HepG2 (cell line): ENCODE measurements around the gene ATP2B3. TPM values are rescaled to one million over a fixed set of nuclear protein-coding genes. Genes with fewer than 3 reads are reported as not detected.

Experiments
- ATAC-seq: fragments of 200-7000 bp; cut with Tn5 transposase; 3 replicates; pipeline ENCODE4 v1.9.1; 2020; ENCODE audit warnings: mild to moderate bottlenecking, moderate library complexity
- BruUV-seq: library from RNA; stranded (reverse); fragments of 400-500 nt; replicated peaks from 2 replicates; lab custom pipeline; 2021; lab: Mats Ljungman, UMichigan
- CTCF ChIA-PET: fragments of 300-600 bp; formaldehyde crosslinking; extraction: SDS; loops from one replicate; lab custom pipeline; 2021; ENCODE audit warnings: low total read pairs, inconsistent platforms, low intra/inter-chr PET ratio; lab: Yijun Ruan, JAX
- POLR2A ChIA-PET: fragments of 350-600 bp; sonication (Branson Sonifier 250); formaldehyde crosslinking; loops from one replicate; lab custom pipeline; 2020; ENCODE audit warnings: antibody characterized with exemption, inconsistent platforms; lab: Yijun Ruan, JAX
- DNase-seq: peaks from one replicate; pipeline ENCODE4 v3.0.0-alpha.2; 2015; ENCODE audit warnings: low spot score
- FAIRE-seq: peaks from 3 replicates; lab custom pipeline; 2011; peaks lifted over from hg19 to GRCh38; lab: Jason Lieb, UNC
- H2AFZ ChIP-seq: one replicate; pipeline ENCODE4 v1.6.1; 2011; ENCODE audit warnings: low read length, inconsistent platforms
- H3K27ac ChIP-seq: fragments of 300-600 bp; 3 replicates; pipeline ENCODE4 v1.8.0; 2011; ENCODE audit warnings: mixed run types, mild to moderate bottlenecking, mixed read lengths, low read length, inconsistent platforms; ENCODE audit not compliant: insufficient read depth; ENCODE audit errors: extremely low read length
- H3K27me3 ChIP-seq, 2 experiments: fragments of 200-600 bp in 1 of 2; 2 replicates in 1 of 2; 3 replicates in 1 of 2; pipeline versions ENCODE4 v1.6.0 to v1.8.0; 2011; ENCODE audit warnings: low read length in 2 of 2, mild to moderate bottlenecking in 2 of 2, moderate library complexity in 2 of 2, inconsistent platforms in 1 of 2; ENCODE audit not compliant: insufficient read depth in 2 of 2, control insufficient read depth in 1 of 2
- H3K36me3 ChIP-seq, 2 experiments: fragments of 200-600 bp in 1 of 2; replicated peaks in 1 of 2; 2 replicates in 1 of 2; 3 replicates in 1 of 2; pipeline versions ENCODE4 v1.5.1 to v1.8.0; 2011; ENCODE audit warnings: low read length in 2 of 2, inconsistent platforms in 1 of 2; ENCODE audit not compliant: insufficient read depth in 2 of 2, control insufficient read depth in 1 of 2
- H3K4me1 ChIP-seq: 2 replicates; pipeline ENCODE4 v1.5.1; 2012; ENCODE audit warnings: low read length, inconsistent platforms; ENCODE audit not compliant: insufficient read depth
- H3K4me2 ChIP-seq: 2 replicates; pipeline ENCODE4 v1.6.0; 2011; ENCODE audit warnings: low read depth, low read length, inconsistent platforms
- H3K4me3 ChIP-seq, 3 experiments: fragments of 200-600 bp in 1 of 3; sonication (generic), shearing (Covaris generic) in 1 of 3; replicated peaks in 1 of 3; 2 replicates each; pipeline ENCODE4 v1.5.1; 2011 to 2016; ENCODE audit warnings: low read length in 3 of 3, inconsistent platforms in 2 of 3, low read depth in 2 of 3, mild to moderate bottlenecking in 2 of 3, control low read depth in 1 of 3, mixed read lengths in 1 of 3; ENCODE audit not compliant: insufficient read depth in 1 of 3
- H3K79me2 ChIP-seq: one replicate; pipeline ENCODE4 v1.6.1; 2011; ENCODE audit warnings: low read length, inconsistent platforms; ENCODE audit not compliant: insufficient read depth
- H3K9ac ChIP-seq: 2 replicates; pipeline ENCODE4 v1.6.0; 2011; ENCODE audit warnings: mild to moderate bottlenecking, low read depth, low read length, inconsistent platforms; ENCODE audit not compliant: insufficient read depth
- H3K9me3 ChIP-seq: 2 replicates; pipeline ENCODE4 v1.5.1; 2012; ENCODE audit warnings: mild to moderate bottlenecking, low read length
- H4K20me1 ChIP-seq: 2 replicates; pipeline ENCODE4 v1.6.0; 2011; ENCODE audit warnings: inconsistent platforms, mild to moderate bottlenecking, low read length, moderate library complexity; ENCODE audit not compliant: insufficient read depth
- BRCA1 ChIP-seq: sonication (generic); formaldehyde crosslinking; IDR thresholded peaks from 2 replicates; pipeline ENCODE4 v1.4.0; 2020; ENCODE audit warnings: missing genetic modification reagents
- MYNN ChIP-seq: sonication (generic); formaldehyde crosslinking; IDR thresholded peaks from 2 replicates; pipeline ENCODE4 v1.4.0; 2020; ENCODE audit warnings: mild to moderate bottlenecking, low read depth, missing genetic modification reagents
- SP140L ChIP-seq: sonication (generic); formaldehyde crosslinking; IDR thresholded peaks from 2 replicates; pipeline ENCODE4 v1.4.0; 2020; ENCODE audit warnings: missing genetic modification reagents, borderline replicate concordance
- TARDBP ChIP-seq: sonication (generic); formaldehyde crosslinking; IDR thresholded peaks from 2 replicates; pipeline ENCODE4 v1.8.0; 2022; ENCODE audit warnings: mild to moderate bottlenecking, missing genetic modification reagents
- ZBTB3 ChIP-seq: sonication (generic); formaldehyde crosslinking; IDR thresholded peaks from 2 replicates; pipeline ENCODE4 v1.4.0; 2020; ENCODE audit warnings: low read depth, mild to moderate bottlenecking, moderate library complexity, missing genetic modification reagents, borderline replicate concordance
- ZFP1 ChIP-seq: IDR thresholded peaks from 2 replicates; pipeline ENCODE4 v1.6.1; 2016
- ZNF143 ChIP-seq: sonication (generic); formaldehyde crosslinking; IDR thresholded peaks from 2 replicates; pipeline ENCODE4 v1.4.0; 2020; ENCODE audit warnings: missing genetic modification reagents
- ZNF607 ChIP-seq: sonication (generic); formaldehyde crosslinking; IDR thresholded peaks from 2 replicates; pipeline ENCODE4 v1.5.1; 2020; ENCODE audit warnings: missing genetic modification reagents, mild to moderate bottlenecking, borderline replicate concordance
- WGBS: methylation state at CpG from one replicate; pipeline ENCODE4 v1.1.6; 2017; ENCODE audit warnings: low lambda C conversion rate; 5-methylcytosine and 5-hydroxymethylcytosine counted together
- in situ Hi-C: cut with HindIII; loops from 2 replicates; pipeline ENCODE4 v1.10.0; 2017; ENCODE audit warnings: low pct_unique_long_range_greater_than_20kb; ENCODE audit not compliant: extremely low pct_ligation_motif_present
- intact Hi-C: fragments of 100-400 bp; cut with micrococcal nuclease; formaldehyde crosslinking; loops from one replicate; pipeline ENCODE4 v1.10.0; 2022; ENCODE audit not compliant: unreplicated experiment
- polyA plus RNA-seq, 8 experiments: library from polyadenylated mRNA; depleted of rRNA in 3 of 8; stranded (reverse) in 7 of 8; unstranded in 1 of 8; fragments of >200 nt; fragmentation: Illumina TruSeq in 4 of 8; extraction: Trizol in 4 of 8; gene quantifications; 2 replicates each; pipeline versions ENCODE4 v1.2.1 to v1.2.3, GENCODE V29; 2011 to 2016; ENCODE audit warnings: low read depth in 4 of 8, missing spikeins in 1 of 8, mixed read lengths in 1 of 8; ENCODE audit not compliant: insufficient read depth in 1 of 8
- total RNA-seq, 5 experiments: library from RNA; depleted of rRNA; stranded (reverse); fragments of >200 nt; fragmentation: Illumina TruSeq; extraction: Trizol; gene quantifications; 2 replicates each; pipeline ENCODE4 v1.2.3, GENCODE V29; 2016; ENCODE audit warnings: low read depth in 1 of 5
- TF ChIP-seq, protein P1 (sequence below): sonication (generic); formaldehyde crosslinking; IDR thresholded peaks from 2 replicates; pipeline ENCODE4 v1.4.0; 2020; ENCODE audit warnings: missing genetic modification reagents; ENCODE audit errors: not compliant biosample characterization
- TF ChIP-seq, protein P2 (sequence below): sonication (generic); formaldehyde crosslinking; IDR thresholded peaks from 2 replicates; pipeline ENCODE4 v1.4.0; 2020; ENCODE audit warnings: missing genetic modification reagents
- TF ChIP-seq, protein P3 (sequence below): sonication (generic); formaldehyde crosslinking; IDR thresholded peaks from 2 replicates; pipeline ENCODE4 v1.8.1; 2023; ENCODE audit warnings: missing genetic modification reagents, inconsistent platforms, borderline replicate concordance
- TF ChIP-seq, protein P4 (sequence below): sonication (generic); formaldehyde crosslinking; IDR thresholded peaks from 2 replicates; pipeline ENCODE4 v1.4.0; 2020; ENCODE audit warnings: missing genetic modification reagents

Gene ATP2B3
- total and polyA plus RNA-seq, 2 of the 13 experiments (the other 11 are each of a cell fraction or from before 2014, with no cell fraction given), result not detected

DNA sequence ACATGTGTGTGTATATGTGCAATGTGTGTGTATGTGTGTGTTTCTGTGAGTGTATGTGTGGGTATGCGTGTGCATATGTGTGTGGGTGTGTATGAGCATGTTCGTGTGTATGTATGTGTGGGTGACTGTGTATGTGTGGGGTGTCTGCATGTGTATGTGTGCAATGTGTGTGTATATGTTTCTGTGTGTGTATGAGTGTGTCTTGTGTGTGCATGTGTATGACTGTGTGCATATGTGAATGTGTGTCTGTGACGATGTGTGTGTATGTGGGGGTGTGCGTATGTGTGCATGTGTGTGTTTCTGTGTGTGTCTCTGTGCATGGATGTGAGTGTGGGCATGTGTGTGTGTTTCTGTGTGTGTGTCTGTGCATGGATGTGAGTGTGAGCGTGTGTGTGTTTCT, 4.2 kb upstream of the ATP2B3 start:
- DNase-seq (no peak), ATAC-seq (no peak), FAIRE-seq (no peak)
- 6% methylated on average over 2 of the region's 5 CpGs for WGBS
- Histone ChIP-seq H3K36me3 (no peaks in the 10 kb centered on the region), H3K79me2 (no peaks in the 10 kb centered on the region), H3K4me2 (no peak overlapping the region), H4K20me1 (no peaks in the 10 kb centered on the region), H3K4me1 (no peaks in the 10 kb centered on the region), H3K4me3 (no peak overlapping the region), H3K9ac (no peak overlapping the region), H3K9me3 (no peaks in the 10 kb centered on the region), H3K27ac (no peak overlapping the region), H3K27me3 (0 out of 5 replicates have a peak, but pooled peaks cover 0 to 5% of the 10 kb centered on the region in 2 experiments), H2AFZ (no peak overlapping the region)
- intact Hi-C loops (no loop called here), in situ Hi-C loops (no loop called here)
- CTCF ChIA-PET, result no interaction called here
- POLR2A ChIA-PET, result no interaction called here
- BruUV-seq, result no TSS peak
- TF ChIP-seq ZFP1 (CRISPR knock-in tag) (no peak), BRCA1 (CRISPR knock-in tag) (no peak)
- TF ChIP-seq, protein P1, sequence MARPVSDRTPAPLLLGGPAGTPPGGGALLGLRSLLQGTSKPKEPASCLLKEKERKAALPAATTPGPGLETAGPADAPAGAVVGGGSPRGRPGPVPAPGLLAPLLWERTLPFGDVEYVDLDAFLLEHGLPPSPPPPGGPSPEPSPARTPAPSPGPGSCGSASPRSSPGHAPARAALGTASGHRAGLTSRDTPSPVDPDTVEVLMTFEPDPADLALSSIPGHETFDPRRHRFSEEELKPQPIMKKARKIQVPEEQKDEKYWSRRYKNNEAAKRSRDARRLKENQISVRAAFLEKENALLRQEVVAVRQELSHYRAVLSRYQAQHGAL, result no peak

DNA sequence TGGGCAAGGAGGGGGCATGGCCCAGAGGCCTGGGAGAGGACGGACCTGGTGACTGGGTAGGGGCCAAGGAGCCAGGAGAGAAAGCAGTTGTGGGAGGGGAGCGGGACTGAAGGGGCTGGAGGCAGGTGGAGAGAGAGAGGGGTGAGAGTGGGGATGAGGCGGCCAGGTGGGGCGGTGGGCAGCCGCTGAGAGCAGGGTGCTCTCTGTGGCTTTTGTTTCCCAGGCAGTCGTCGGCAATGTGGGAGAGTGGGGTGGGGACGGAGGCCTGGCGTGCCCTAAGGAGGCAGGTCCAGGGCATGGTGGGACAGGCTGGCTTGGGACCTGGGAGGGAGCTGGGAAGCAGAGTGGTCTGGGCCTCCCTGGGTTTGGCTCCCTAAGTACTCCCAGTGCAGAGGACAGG, 3.2 kb upstream of the ATP2B3 start:
- intact Hi-C loops (no loop called here), in situ Hi-C loops (no loop called here)
- Histone ChIP-seq H3K9ac (no peak overlapping the region), H2AFZ (no peak overlapping the region), H3K27me3 (0 out of 5 replicates have a peak, but pooled peaks cover 0 to 5% of the 10 kb centered on the region in 2 experiments), H3K36me3 (no peaks in the 10 kb centered on the region), H3K27ac (no peak overlapping the region), H4K20me1 (no peaks in the 10 kb centered on the region), H3K4me3 (no peak overlapping the region), H3K4me1 (no peaks in the 10 kb centered on the region), H3K4me2 (no peak overlapping the region), H3K79me2 (no peaks in the 10 kb centered on the region), H3K9me3 (no peaks in the 10 kb centered on the region)
- POLR2A ChIA-PET, result no interaction called here
- no TSS peak for BruUV-seq
- CTCF ChIA-PET, result no interaction called here
- 50% methylated on average over 5 of the region's 9 CpGs for WGBS
- ATAC-seq, result no peak
- no peak for FAIRE-seq
- no peak for DNase-seq
- TF ChIP-seq ZNF143, result no peak
- TF ChIP-seq, protein P2, sequence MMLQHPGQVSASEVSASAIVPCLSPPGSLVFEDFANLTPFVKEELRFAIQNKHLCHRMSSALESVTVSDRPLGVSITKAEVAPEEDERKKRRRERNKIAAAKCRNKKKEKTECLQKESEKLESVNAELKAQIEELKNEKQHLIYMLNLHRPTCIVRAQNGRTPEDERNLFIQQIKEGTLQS, result no peak
- TF ChIP-seq SP140L (CRISPR knock-in tag), result no peak
- no peak for TF ChIP-seq TARDBP (CRISPR knock-in tag)
- TF ChIP-seq, protein P3, sequence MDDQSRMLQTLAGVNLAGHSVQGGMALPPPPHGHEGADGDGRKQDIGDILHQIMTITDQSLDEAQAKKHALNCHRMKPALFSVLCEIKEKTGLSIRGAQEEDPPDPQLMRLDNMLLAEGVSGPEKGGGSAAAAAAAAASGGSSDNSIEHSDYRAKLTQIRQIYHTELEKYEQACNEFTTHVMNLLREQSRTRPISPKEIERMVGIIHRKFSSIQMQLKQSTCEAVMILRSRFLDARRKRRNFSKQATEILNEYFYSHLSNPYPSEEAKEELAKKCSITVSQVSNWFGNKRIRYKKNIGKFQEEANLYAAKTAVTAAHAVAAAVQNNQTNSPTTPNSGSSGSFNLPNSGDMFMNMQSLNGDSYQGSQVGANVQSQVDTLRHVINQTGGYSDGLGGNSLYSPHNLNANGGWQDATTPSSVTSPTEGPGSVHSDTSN (CRISPR knock-in tag), result no peak
- no peak for TF ChIP-seq MYNN (CRISPR knock-in tag)
- TF ChIP-seq ZNF607 (CRISPR knock-in tag), result no peak
- no peak for TF ChIP-seq ZBTB3 (CRISPR knock-in tag)
- TF ChIP-seq, protein P4, sequence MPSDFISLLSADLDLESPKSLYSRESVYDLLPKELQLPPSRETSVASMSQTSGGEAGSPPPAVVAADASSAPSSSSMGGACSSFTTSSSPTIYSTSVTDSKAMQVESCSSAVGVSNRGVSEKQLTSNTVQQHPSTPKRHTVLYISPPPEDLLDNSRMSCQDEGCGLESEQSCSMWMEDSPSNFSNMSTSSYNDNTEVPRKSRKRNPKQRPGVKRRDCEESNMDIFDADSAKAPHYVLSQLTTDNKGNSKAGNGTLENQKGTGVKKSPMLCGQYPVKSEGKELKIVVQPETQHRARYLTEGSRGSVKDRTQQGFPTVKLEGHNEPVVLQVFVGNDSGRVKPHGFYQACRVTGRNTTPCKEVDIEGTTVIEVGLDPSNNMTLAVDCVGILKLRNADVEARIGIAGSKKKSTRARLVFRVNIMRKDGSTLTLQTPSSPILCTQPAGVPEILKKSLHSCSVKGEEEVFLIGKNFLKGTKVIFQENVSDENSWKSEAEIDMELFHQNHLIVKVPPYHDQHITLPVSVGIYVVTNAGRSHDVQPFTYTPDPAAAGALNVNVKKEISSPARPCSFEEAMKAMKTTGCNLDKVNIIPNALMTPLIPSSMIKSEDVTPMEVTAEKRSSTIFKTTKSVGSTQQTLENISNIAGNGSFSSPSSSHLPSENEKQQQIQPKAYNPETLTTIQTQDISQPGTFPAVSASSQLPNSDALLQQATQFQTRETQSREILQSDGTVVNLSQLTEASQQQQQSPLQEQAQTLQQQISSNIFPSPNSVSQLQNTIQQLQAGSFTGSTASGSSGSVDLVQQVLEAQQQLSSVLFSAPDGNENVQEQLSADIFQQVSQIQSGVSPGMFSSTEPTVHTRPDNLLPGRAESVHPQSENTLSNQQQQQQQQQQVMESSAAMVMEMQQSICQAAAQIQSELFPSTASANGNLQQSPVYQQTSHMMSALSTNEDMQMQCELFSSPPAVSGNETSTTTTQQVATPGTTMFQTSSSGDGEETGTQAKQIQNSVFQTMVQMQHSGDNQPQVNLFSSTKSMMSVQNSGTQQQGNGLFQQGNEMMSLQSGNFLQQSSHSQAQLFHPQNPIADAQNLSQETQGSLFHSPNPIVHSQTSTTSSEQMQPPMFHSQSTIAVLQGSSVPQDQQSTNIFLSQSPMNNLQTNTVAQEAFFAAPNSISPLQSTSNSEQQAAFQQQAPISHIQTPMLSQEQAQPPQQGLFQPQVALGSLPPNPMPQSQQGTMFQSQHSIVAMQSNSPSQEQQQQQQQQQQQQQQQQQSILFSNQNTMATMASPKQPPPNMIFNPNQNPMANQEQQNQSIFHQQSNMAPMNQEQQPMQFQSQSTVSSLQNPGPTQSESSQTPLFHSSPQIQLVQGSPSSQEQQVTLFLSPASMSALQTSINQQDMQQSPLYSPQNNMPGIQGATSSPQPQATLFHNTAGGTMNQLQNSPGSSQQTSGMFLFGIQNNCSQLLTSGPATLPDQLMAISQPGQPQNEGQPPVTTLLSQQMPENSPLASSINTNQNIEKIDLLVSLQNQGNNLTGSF (CRISPR knock-in tag), result no peak
